Left forelimb (tissue), 1 donor: ENCODE results near the gene MPPED2.

ENCODE experiments used
- DNase-seq: peaks from one replicate; pipeline ENCODE4 v3.0.0-alpha.2; 2018; ENCODE audit warnings: low spot score

The MPPED2 gene

GRCh38 chr11:30487200-30487898, 98.8 kb downstream of the MPPED2 start:
- no peak for DNase-seq

GRCh38 chr11:30485756-30486155, 100.4 kb downstream of the MPPED2 start:
- no peak for DNase-seq

- DNase-seq = no peak
Measured at GRCh38 chr11:30485222-30485621, 100.9 kb downstream of the MPPED2 start.

- no peak for DNase-seq
Measured at GRCh38 chr11:30483056-30483455, 103.1 kb downstream of the MPPED2 start.

GRCh38 chr11:30481796-30482195, 104.4 kb downstream of the MPPED2 start:
- no peak for DNase-seq

DNA sequence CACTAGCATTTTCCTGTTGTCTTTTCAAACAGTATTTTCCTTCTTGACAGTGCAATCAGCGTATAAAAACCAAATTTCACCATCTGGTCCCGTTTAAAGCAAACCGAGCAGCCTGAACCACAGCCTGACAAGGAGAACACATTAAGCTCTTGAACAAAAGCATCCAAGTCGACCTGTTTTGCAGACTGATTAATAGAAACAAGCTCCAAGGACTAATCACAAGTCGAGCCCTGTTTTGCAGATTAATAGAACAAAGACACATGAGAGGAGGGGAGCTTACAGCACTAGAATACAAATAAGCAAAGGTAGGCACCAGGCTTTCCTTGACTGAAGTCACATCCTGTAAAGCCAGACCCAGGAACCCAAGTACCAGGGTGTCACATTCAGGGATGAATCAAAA, 104.8 kb downstream of the MPPED2 start:
- no peak for DNase-seq

DNA sequence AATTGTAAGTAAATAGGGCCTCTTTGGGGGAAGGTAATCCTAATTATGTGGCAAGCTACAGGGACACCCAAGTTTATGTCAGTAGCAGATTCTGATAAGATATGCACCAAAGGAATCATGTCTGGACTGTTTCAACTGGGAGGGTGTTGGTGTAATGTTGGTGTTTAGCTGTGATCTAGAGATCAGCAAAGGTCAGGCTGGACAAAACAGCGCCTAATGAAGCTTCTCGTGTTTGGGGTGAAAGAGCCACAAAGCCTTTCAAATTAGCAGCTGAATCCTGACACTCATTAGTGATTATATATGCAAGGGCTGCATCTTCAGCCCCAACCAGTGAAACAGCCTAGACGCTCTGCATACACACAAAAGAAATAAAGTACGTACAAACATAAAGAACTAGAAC, 106.3 kb downstream of the MPPED2 start:
- no peak for DNase-seq

- DNase-seq = no peak
Measured at GRCh38 chr11:30478923-30479322, 107.2 kb downstream of the MPPED2 start.

DNA sequence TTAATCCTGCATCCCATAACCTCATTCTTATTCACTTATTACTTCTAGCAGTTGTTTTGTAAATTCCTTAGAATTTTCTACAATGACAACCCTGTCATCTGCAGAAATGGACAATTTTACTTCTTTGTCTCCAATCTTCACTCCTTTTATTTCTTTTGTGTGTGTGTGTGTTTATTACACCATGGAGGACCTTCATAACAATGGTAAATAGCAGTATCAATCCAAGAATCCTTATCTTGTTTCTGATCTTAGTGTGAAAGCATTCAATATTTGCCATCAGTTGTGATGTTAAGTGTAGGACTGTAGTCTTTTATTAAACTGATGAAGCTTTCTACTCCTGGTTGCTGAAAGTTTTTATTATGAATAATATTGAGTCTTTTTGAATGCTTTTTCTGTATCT, 109.1 kb downstream of the MPPED2 start:
- DNase-seq = no peak

- no peak for DNase-seq
Measured at GRCh38 chr11:30474151-30474954, 111.8 kb downstream of the MPPED2 start.

GRCh38 chr11:30471244-30471643, 114.9 kb downstream of the MPPED2 start:
- no peak for DNase-seq

DNA sequence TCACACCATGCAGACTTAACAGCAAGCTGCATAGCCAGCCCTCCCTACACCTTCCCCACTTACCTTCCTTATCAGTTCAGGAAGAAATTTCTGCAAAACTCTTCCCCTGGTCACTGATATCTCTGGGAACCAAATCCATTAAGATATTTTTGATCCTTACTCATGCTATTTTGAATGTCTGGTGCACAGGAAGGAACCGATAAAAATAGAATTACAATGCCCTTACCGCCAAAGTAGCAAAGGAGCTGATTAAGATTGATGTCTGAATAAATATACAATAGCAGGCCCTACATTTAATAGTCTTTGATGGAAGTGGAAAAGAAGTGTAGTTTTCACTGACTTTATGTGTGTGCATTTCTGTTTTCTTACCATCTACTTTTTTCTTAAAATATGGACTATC, 117.3 kb downstream of the MPPED2 start:
- no peak for DNase-seq

DNA sequence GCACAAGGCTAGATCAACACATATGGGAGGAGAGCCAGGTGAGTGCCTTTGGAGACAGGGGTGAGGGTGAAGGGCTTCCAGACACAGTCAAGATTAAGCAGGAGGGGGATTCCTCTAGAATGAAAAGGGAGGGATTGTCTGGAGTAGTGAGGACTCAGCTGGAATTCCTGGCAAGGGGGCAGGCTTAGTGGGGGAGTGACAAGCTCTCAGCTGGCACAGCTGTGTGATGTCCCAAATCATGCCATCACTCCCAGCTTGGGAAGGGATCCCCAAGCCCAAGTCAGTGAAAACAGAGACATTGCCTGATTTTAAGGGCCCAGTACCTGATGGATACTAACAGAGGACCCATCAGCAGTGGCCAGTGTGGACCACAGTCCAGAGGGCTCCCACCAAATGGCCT, 119.0 kb downstream of the MPPED2 start:
- no peak for DNase-seq

GRCh38 chr11:30465623-30466022, 120.5 kb downstream of the MPPED2 start:
- DNase-seq = no peak

- no peak for DNase-seq
Measured at GRCh38 chr11:30465192-30465591, 121.0 kb downstream of the MPPED2 start.

DNA sequence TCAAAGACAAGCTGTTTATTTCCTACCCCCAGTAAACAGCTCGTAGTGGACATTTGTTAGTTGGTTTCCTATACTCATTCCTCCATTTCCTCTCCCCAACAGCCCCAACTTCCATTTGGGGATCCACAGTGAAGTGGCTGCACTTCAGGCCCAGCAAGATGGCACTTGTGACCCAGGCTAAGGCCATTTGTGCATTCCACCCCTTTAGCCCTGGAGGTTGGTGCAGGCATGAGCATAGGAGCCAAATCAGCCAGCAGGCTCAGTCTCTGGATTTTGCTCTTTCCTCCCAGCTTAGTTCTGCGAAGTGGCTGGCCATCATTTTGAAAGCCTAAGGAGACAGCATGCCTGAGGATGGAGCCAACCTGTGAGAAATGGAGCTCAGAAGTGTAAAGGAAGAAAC, 122.9 kb downstream of the MPPED2 start:
- DNase-seq = no peak

DNA sequence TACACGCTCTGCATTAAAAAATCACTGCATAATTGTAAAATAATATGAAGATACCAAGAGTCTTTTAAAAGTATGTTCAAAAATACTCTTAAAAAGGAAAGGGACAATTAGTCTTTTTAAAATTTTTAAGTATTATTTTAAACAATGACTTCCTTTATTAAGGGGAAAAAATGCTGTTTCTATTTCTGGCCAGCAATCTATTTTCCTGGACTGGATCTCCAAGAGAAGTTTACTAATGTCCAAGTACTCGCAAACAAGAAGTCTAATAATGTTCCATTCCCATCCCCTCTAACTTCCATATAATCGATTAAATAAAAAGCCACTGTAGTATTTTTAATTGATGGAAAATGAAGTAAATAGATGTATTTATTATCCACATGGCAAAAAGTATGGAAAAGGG, 123.7 kb downstream of the MPPED2 start:
- DNase-seq = no peak

- DNase-seq = no peak
Measured at GRCh38 chr11:30459821-30460220, 126.3 kb downstream of the MPPED2 start.

GRCh38 chr11:30459306-30459705, 126.8 kb downstream of the MPPED2 start:
- no peak for DNase-seq

- no peak for DNase-seq
Measured at GRCh38 chr11:30458541-30458940, 127.6 kb downstream of the MPPED2 start.

GRCh38 chr11:30457087-30457486, 129.1 kb downstream of the MPPED2 start:
- no peak for DNase-seq

DNA sequence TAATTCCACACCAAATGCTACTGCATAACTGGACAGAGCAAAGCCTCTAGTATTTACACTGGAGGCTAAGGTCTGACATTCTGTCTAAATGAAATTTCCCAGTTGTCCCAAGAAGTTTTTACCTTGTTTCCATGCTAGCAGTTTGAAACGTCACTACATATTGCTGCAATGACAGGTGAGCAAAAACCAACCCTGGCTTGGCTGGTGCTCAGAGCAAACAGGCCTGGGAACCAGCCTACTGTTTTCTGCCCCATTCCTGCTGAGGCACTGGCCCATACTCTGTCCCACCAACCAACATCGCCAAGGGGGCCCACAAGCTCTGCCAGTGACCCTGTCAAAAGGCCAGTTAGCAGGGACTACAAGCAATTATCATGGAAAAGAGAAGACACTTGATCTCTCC, 131.1 kb downstream of the MPPED2 start:
- DNase-seq = no peak

- no peak for DNase-seq
Measured at GRCh38 chr11:30454541-30454940, 131.6 kb downstream of the MPPED2 start.

DNA sequence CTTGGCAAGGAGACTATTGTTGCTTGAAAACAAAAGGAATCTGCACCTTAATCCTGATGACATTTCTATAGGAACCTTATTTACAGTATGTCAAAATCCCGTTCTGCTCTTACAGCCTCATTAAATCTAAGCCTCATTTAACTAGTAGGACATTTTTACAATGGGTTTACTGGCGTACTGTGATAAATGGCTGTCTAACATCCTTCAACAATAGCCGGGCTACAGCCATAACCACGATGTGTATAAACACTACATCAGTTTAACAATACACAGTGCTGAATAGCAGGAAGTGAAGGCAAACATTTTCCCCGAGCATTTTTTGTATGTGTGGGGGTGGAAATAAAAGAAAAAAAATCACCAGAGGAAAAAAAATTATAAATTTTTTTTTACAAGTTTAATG, 132.0 kb downstream of the MPPED2 start:
- no peak for DNase-seq
